WTC11 (cell line): ENCODE data around the gene ABCC4. TPM values are rescaled to one million over a fixed set of nuclear protein-coding genes. Genes with fewer than 3 reads are reported as not detected.

Experiments
- ATAC-seq: fragments of 200-7000 bp; cut with Tn5 transposase; 2 replicates; pipeline ENCODE4 v1.10.0; 2021; ENCODE audit warnings: mild to moderate bottlenecking, moderate library complexity
- CTCF ChIA-PET: fragments of 300-600 bp; sonication (Branson Sonifier 250); formaldehyde crosslinking; loops from one replicate; lab custom pipeline; 2021; ENCODE audit warnings: antibody characterized with exemption; lab: Charles Lee
- POLR2A ChIA-PET: fragments of 350-600 bp; sonication (Branson Sonifier 250); formaldehyde crosslinking; loops from one replicate; lab custom pipeline; 2021; ENCODE audit warnings: antibody characterized with exemption; lab: Charles Lee
- DNase-seq: peaks from one replicate; pipeline ENCODE4 v3.0.0; 2021; ENCODE audit warnings: low spot score
- H3K27ac Mint-ChIP-seq: 2 replicates; pipeline ENCODE4 v1.8.0; 2021; ENCODE audit warnings: mixed read lengths
- H3K27me3 Mint-ChIP-seq: 2 replicates; pipeline ENCODE4 v1.8.0; 2021; ENCODE audit warnings: low read depth, mild to moderate bottlenecking, moderate library complexity, mixed read lengths
- H3K36me3 Mint-ChIP-seq: 2 replicates; pipeline ENCODE4 v1.8.0; 2021; ENCODE audit warnings: mixed read lengths
- H3K4me1 Mint-ChIP-seq: 2 replicates; pipeline ENCODE4 v1.8.0; 2022; ENCODE audit warnings: mixed read lengths
- H3K4me3 Mint-ChIP-seq: 2 replicates; pipeline ENCODE4 v1.8.0; 2021; ENCODE audit warnings: mild to moderate bottlenecking, moderate library complexity, mixed read lengths
- H3K9me3 Mint-ChIP-seq: 2 replicates; pipeline ENCODE4 v1.8.0; 2021; ENCODE audit warnings: mixed read lengths
- CDX4 ChIP-seq: fragments of 250-450 bp; sonication (Bioruptor Pico); IDR thresholded peaks from 2 replicates; pipeline ENCODE4 v1.9.0; 2021; ENCODE audit warnings: moderate library complexity, mild to moderate bottlenecking, inconsistent platforms, borderline replicate concordance
- E2F1 ChIP-seq: sonication (generic); formaldehyde crosslinking; IDR thresholded peaks from 2 replicates; pipeline ENCODE4 v1.8.0; 2022; ENCODE audit warnings: mild to moderate bottlenecking, missing genetic modification reagents
- FOXP1 ChIP-seq: sonication (generic); formaldehyde crosslinking; IDR thresholded peaks from 2 replicates; pipeline ENCODE4 v1.8.0; 2022; ENCODE audit warnings: missing genetic modification reagents, mild to moderate bottlenecking, moderate library complexity, borderline replicate concordance
- GABPB1 ChIP-seq: sonication (generic); formaldehyde crosslinking; IDR thresholded peaks from 2 replicates; pipeline ENCODE4 v1.8.1; 2023; ENCODE audit warnings: mild to moderate bottlenecking, missing genetic modification reagents
- IRF1 ChIP-seq: sonication (generic); formaldehyde crosslinking; IDR thresholded peaks from 2 replicates; pipeline ENCODE4 v1.8.0; 2023; ENCODE audit warnings: missing genetic modification reagents
- JUN ChIP-seq: sonication (generic); formaldehyde crosslinking; IDR thresholded peaks from 2 replicates; pipeline ENCODE4 v1.8.0; 2023; ENCODE audit warnings: mild to moderate bottlenecking, missing genetic modification reagents
- KAT7 ChIP-seq: sonication (generic); formaldehyde crosslinking; IDR thresholded peaks from 2 replicates; pipeline ENCODE4 v1.8.1; 2023; ENCODE audit warnings: missing genetic modification reagents, mild to moderate bottlenecking, borderline replicate concordance
- MLX ChIP-seq: sonication (generic); formaldehyde crosslinking; IDR thresholded peaks from 2 replicates; pipeline ENCODE4 v1.8.1; 2023; ENCODE audit warnings: mild to moderate bottlenecking, missing genetic modification reagents, moderate library complexity
- NFE2L1 ChIP-seq: sonication (generic); formaldehyde crosslinking; IDR thresholded peaks from 2 replicates; pipeline ENCODE4 v1.8.1; 2023; ENCODE audit warnings: missing genetic modification reagents
- NR1H2 ChIP-seq: sonication (generic); formaldehyde crosslinking; IDR thresholded peaks from 2 replicates; pipeline ENCODE4 v1.9.0; 2021; ENCODE audit warnings: mild to moderate bottlenecking, moderate library complexity, missing genetic modification reagents
- SMAD3 ChIP-seq: sonication (generic); formaldehyde crosslinking; IDR thresholded peaks from 2 replicates; pipeline ENCODE4 v1.8.0; 2022; ENCODE audit warnings: missing genetic modification reagents, mild to moderate bottlenecking, borderline replicate concordance
- SMAD4 ChIP-seq: sonication (generic); formaldehyde crosslinking; IDR thresholded peaks from 2 replicates; pipeline ENCODE4 v1.8.0; 2022; ENCODE audit warnings: mild to moderate bottlenecking, missing genetic modification reagents
- SP1 ChIP-seq: sonication (generic); formaldehyde crosslinking; conservative IDR thresholded peaks from 2 replicates; pipeline ENCODE4 v1.8.1; 2022; ENCODE audit warnings: missing genetic modification reagents
- STAT6 ChIP-seq: sonication (generic); formaldehyde crosslinking; conservative IDR thresholded peaks from 2 replicates; pipeline ENCODE4 v1.8.1; 2023; ENCODE audit warnings: mild to moderate bottlenecking, low read depth, missing genetic modification reagents, moderate library complexity
- ZBTB43 ChIP-seq: sonication (generic); formaldehyde crosslinking; IDR thresholded peaks from 2 replicates; pipeline ENCODE4 v1.8.1; 2023; ENCODE audit warnings: mild to moderate bottlenecking, missing genetic modification reagents
- ZNF263 ChIP-seq: sonication (generic); formaldehyde crosslinking; IDR thresholded peaks from 2 replicates; pipeline ENCODE4 v1.8.1; 2022; ENCODE audit warnings: low read depth, mild to moderate bottlenecking, moderate library complexity, missing genetic modification reagents
- ZNF317 ChIP-seq: sonication (generic); formaldehyde crosslinking; IDR thresholded peaks from 2 replicates; pipeline ENCODE4 v1.8.1; 2023; ENCODE audit warnings: low read depth, mild to moderate bottlenecking, moderate library complexity, missing genetic modification reagents, borderline replicate concordance
- ZNF416 ChIP-seq: fragments of 250-450 bp; sonication (Bioruptor Pico); IDR thresholded peaks from 2 replicates; pipeline ENCODE4 v1.9.0; 2021; ENCODE audit warnings: mild to moderate bottlenecking, inconsistent platforms
- ZNF423 ChIP-seq: fragments of 250-450 bp; sonication (Bioruptor Pico); IDR thresholded peaks from 2 replicates; pipeline ENCODE4 v2.1.2; 2022; ENCODE audit warnings: mild to moderate bottlenecking, moderate library complexity
- ZNF512 ChIP-seq: sonication (generic); formaldehyde crosslinking; IDR thresholded peaks from 2 replicates; pipeline ENCODE4 v1.8.1; 2022; ENCODE audit warnings: missing genetic modification reagents, borderline replicate concordance
- total RNA-seq: library from RNA; stranded (reverse); gene quantifications from 3 replicates; pipeline ENCODE4 v1.2.3, GENCODE V29; 2021

Gene ABCC4
- total RNA-seq, 1 experiment from 2014 or later, result 7.2 TPM

GRCh38 chr13:95236774-95237173 is 64.5 kb downstream of the ABCC4 start (continued):
- no peak for TF ChIP-seq E2F1
- no peak for TF ChIP-seq ZNF317
- no peak for TF ChIP-seq ZNF423 (CRISPR knock-in tag)
- no peak for TF ChIP-seq SMAD4
- TF ChIP-seq NFE2L1 (CRISPR knock-in tag), result no peak
- TF ChIP-seq, all 79 proteins: peak for 0

- H3K4me1 Mint-ChIP-seq, result peaks cover 13% of the 10 kb centered on the region
- TF ChIP-seq FOXP1 (CRISPR knock-in tag) (no peak), STAT6 (CRISPR knock-in tag) (no peak)
- POLR2A ChIA-PET, result no interaction called here
- no peak for ATAC-seq
- peak overlapping the region; percentile 5; the same call in 1 of the 2 replicates for H3K27ac Mint-ChIP-seq
- CTCF ChIA-PET, result interaction anchor here (0.5 to 1.0 kb wide), 3 partner anchors 13 to 111 kb away, joined by 3 to 4 read pairs (median 3); no protein-coding TSS in a partner anchor
- no peak for DNase-seq
- H3K9me3 Mint-ChIP-seq, result no peaks in the 10 kb centered on the region; the same call in 1 of the 2 replicates
- no peak overlapping the region for H3K4me3 Mint-ChIP-seq
- H3K36me3 Mint-ChIP-seq, result no peaks in the 10 kb centered on the region
- no peaks in the 10 kb centered on the region for H3K27me3 Mint-ChIP-seq
Observed at GRCh38 chr13:95235974-95236373, 65.3 kb downstream of the ABCC4 start.

- CTCF ChIA-PET, result interaction anchor here (1.0 kb wide), 2 partner anchors 12 to 46 kb away, joined by 3 to 4 read pairs; no protein-coding TSS in a partner anchor
- Mint-ChIP-seq H3K4me1 (peaks cover 13% of the 10 kb centered on the region), H3K27ac (peak overlapping the region; percentile 92; the same call in 1 of the 2 replicates), H3K4me3 (no peak overlapping the region), H3K36me3 (no peaks in the 10 kb centered on the region), H3K9me3 (no peaks in the 10 kb centered on the region; the same call in 1 of the 2 replicates), H3K27me3 (no peaks in the 10 kb centered on the region)
- no peak for ATAC-seq
- POLR2A ChIA-PET, result no interaction called here
- TF ChIP-seq ZNF263 (CRISPR knock-in tag) (no peak), ZNF416 (CRISPR knock-in tag) (no peak), JUN (CRISPR knock-in tag) (no peak)
- TF ChIP-seq, all 79 proteins: peak for 0
- DNase-seq, result no peak
Observed at GRCh38 chr13:95235199-95235756, 66.0 kb downstream of the ABCC4 start.

- H3K36me3 Mint-ChIP-seq, result no peaks in the 10 kb centered on the region
- no peak for DNase-seq
- POLR2A ChIA-PET, result no interaction called here
- TF ChIP-seq SP1 (CRISPR knock-in tag) (no peak), ZNF512 (CRISPR knock-in tag) (no peak), SMAD3 (CRISPR knock-in tag) (no peak), ZNF416 (CRISPR knock-in tag) (no peak), CDX4 (CRISPR knock-in tag) (no peak), GABPB1 (CRISPR knock-in tag) (no peak), IRF1 (no peak), ZBTB43 (CRISPR knock-in tag) (no peak), KAT7 (CRISPR knock-in tag) (no peak), NR1H2 (CRISPR knock-in tag) (no peak), MLX (no peak)
Observed at GRCh38 chr13:95234242-95234641, 67.0 kb downstream of the ABCC4 start.

More at GRCh38 chr13:95234242-95234641, 67.0 kb downstream of the ABCC4 start:
- H3K27me3 Mint-ChIP-seq, result no peaks in the 10 kb centered on the region
- H3K4me1 Mint-ChIP-seq, result peaks cover 13% of the 10 kb centered on the region
- no peaks in the 10 kb centered on the region; the same call in 1 of the 2 replicates for H3K9me3 Mint-ChIP-seq
- CTCF ChIA-PET, result no interaction called here
- no peak overlapping the region for H3K27ac Mint-ChIP-seq
- H3K4me3 Mint-ChIP-seq, result no peak overlapping the region
- no peak for ATAC-seq
